DMS79 treated with DMSO at 0.1 percent for 48 hours (cell line): ENCODE measurements around the gene DUSP18.
"Not testable (repeated sequence)": the region's sequence is repeated elsewhere in the genome, so short reads cannot be mapped to it uniquely, and the experiment has no call there.

Experiments used
- DNase-seq: peaks from one replicate; lab custom pipeline; 2025; lab: John Stamatoyannopoulos, UW

DUSP18 gene

GRCh38 chr22:30640361-30640760, 27.3 kb downstream of the DUSP18 start:
- DNase-seq = no peak

DNA sequence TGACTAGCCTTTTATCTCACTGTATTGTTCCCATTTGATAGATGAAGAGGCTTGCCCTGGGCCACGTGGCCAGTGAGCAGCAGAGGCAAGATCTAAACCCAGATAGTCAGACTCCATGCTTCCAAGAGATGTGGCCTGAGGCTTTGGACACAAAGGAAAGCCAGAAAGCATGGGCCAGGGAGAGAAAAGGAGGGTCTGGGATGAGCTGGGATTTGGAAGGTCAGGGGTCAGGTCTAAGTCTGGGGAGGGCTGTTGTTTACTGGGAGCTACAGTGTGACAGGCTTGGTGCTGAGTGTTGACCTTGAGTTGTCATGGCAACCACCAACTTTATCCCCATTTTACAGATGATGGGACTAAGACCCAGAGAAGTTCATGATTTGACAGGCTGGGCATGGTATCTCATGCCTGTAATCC, 30.0 kb downstream of the DUSP18 start:
- DNase-seq = no peak

DNA sequence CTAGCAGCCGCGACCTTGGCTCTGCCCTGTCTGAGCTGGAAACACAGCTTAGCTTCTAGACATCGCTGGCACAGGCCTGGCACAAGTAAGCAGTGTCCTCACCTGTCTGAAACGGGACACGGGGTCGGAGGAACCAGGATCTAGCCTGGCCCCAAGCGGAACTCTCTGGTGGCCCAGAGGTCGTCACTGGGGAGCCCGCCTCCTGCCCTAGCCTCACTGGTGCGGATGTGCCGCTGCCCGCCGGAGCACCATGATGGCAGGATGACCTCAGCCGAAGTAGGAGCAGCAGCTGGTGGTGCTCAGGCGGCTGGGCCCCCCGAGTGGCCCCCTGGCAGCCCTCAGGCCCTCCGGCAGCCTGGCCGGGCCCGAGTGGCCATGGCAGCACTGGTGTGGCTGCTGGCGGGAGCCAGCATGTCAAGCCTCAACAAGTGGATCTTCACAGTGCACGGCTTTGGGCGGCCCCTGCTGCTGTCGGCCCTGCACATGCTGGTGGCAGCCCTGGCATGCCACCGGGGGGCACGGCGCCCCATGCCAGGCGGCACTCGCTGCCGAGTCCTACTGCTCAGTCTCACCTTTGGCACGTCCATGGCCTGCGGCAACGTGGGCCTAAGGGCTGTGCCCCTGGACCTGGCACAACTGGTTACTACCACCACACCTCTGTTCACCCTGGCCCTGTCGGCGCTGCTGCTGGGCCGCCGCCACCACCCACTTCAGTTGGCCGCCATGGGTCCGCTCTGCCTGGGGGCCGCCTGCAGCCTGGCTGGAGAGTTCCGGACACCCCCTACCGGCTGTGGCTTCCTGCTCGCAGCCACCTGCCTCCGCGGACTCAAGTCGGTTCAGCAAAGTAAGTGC, 31.2 kb downstream of the DUSP18 start:
- no peak for DNase-seq

GRCh38 chr22:30635273-30636225, 32.1 kb downstream of the DUSP18 start, which contains the start of gene SLC35E4:
TSS of gene SLC35E4 (plus strand) at chr22:30635781. CDS start at chr22:30636451, 670 bp downstream.
- peak; percentile 26 for DNase-seq

DNA sequence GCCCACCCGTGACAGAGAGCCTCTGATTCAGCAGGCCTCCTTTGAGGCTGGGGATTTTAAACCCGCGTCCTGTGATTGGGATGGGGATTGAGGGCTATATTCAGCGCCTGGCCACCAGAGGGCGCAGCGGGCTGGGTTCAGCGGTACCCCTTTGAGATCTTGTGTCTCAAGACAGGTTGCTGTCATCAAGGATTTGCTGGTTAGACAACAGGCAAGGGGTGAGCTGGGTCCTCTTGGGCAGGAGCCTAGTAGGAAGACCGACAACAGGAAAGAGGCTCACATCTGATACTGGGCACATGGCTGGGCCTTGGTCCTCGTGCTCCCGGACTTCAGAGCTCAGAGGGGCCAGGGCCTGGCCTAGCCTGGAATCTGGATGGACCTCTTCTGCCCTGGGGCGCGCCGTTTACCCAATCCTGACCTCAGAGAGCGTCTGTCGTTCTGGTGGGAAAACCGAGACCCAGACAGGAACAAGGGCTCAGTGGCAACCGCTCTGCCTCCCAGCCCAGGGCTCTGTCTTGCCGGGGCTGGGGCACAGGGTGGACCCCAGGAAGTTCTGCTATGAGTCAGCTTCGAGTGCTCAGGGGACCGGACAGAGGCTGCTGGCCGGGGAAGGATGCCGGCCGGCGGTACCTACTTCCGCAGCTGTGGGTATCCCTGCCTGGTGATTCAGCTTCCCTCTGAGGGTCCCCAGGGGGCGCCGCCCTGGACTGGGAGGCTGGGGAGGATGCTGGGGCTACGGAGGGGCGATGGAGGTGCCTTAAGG, 33.0 kb downstream of the DUSP18 start:
- peak; percentile 43 for DNase-seq

DNA sequence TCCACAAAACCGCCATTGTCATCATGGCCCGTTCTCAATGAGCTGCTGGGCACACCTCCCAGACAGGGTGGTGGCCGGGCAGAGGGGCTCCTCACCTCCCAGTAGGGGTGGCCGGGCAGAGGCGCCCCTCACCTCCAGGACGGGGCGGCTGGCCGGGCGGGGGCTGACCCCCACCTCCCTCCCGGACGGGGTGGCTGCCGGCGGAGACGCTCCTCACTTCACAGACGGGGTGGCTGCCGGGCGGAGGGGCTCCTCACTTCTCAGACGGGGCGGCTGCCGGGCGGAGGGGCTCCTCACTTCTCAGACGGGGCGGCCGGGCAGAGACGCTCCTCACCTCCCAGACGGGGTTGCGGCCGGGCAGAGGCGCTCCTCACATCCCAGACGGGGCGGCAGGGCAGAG, 36.2 kb downstream of the DUSP18 start:
- not testable (repeated sequence) for DNase-seq

DNA sequence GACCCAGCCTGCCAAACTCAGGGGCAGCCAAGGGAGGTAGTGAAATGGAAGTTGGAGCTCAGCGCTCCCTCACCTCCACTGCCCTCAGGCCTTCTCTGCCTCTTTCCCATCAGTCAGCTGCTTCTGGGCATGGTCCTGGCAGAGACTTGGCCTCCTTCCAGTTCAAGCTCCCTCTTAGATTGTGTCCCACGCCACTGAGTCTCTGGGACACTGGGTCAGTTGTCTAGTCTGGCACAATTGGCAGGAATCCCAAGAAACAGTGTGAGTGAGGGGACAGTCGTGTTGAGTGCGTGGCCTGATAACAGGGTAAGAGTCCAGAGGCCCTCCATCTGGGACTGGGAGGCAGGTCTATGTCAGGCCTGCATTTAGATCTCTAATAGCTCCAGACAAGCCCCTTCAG, 39.2 kb downstream of the DUSP18 start:
- peak; percentile 68 for DNase-seq

DNA sequence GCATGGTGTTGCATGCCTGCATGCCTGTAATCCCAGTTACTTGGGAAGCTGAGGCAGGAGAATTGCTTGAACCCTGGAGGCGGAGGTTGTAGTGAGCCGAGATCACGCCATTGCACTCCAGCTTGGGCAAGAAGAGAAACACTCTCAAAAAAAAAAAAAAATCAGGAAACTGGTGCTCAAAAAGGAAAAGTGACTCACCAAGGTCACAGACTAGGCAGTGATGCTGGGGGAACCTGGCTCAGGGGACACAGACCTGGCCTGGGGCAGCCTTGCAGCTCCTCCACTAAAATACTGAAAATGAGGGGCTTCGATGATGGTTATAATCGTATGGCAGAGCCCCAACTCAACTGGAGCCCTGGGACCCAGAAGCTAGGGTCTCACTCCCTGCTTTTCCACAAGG, 40.2 kb downstream of the DUSP18 start:
- no peak for DNase-seq

GRCh38 chr22:30626413-30626812, 41.3 kb downstream of the DUSP18 start:
- no peak for DNase-seq

DNA sequence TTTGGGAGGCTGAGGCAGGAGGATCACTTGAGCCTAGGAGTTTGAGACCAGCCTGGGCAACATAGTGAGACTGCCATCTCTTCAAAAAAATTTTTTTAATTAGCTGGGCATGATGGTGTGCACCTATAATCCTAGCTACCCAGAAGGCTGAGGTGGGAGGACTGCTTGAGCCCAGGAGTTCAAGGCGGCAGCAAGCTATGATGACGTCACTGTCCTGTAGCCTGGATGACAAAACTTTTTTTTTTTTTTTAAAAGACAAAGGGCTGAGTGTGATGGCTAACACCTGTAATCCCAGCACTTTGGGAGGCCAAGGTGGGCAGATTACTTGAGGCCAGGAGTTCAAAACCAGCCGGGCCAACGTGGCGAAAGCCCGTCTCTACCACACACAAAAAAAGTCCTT, 47.8 kb downstream of the DUSP18 start:
- not testable (repeated sequence) for DNase-seq

GRCh38 chr22:30617819-30618218, 49.9 kb downstream of the DUSP18 start:
- DNase-seq = no peak

- no peak for DNase-seq
Observed at GRCh38 chr22:30615543-30615954, 52.1 kb downstream of the DUSP18 start.

GRCh38 chr22:30614879-30615278, 52.8 kb downstream of the DUSP18 start:
- DNase-seq = no peak

- DNase-seq = no peak
Observed at GRCh38 chr22:30614268-30614667, 53.4 kb downstream of the DUSP18 start.

GRCh38 chr22:30612789-30613188, 54.9 kb downstream of the DUSP18 start:
- no peak for DNase-seq
